ENCODE measurements around the gene DGKB.

DGKB gene

GRCh38 chr7:14740606-14741005 is 161.9 kb downstream of the DGKB start:
- no peak for TF ChIP-seq CTCF (IDR thresholded peaks at IDR 0.05)
- Histone ChIP-seq H3K4me1 (ENCODE audit: control insufficient read depth in 1 of 2, insufficient read depth in 1 of 2, low read depth in 1 of 2, low read length in 1 of 2) (no peaks in the 10 kb centered on the region), H3K4me3 (ENCODE audit: low read depth in 1 of 2, low read length in 1 of 2) (no peak overlapping the region), H3K9me3 (peaks cover 5% of the 10 kb centered on the region), H3K27ac (no peak overlapping the region), H3K36me3 (no peaks in the 10 kb centered on the region), H3K27me3 (no peaks in the 10 kb centered on the region)

GRCh38 chr7:14739841-14740185 is 162.7 kb downstream of the DGKB start:
- no peaks in the 10 kb centered on the region for H3K36me3 ChIP-seq
- H3K9me3 ChIP-seq: peaks cover 5% of the 10 kb centered on the region
- H3K4me1 ChIP-seq (ENCODE audit: control insufficient read depth in 1 of 2, insufficient read depth in 1 of 2, low read depth in 1 of 2, low read length in 1 of 2): no peaks in the 10 kb centered on the region
- no peaks in the 10 kb centered on the region for H3K27me3 ChIP-seq
- no peak for TF ChIP-seq CTCF (IDR thresholded peaks at IDR 0.05)
- H3K4me3 ChIP-seq (ENCODE audit: low read depth in 1 of 2, low read length in 1 of 2): no peak overlapping the region
- no peak overlapping the region for H3K27ac ChIP-seq

GRCh38 chr7:14739168-14739840 is 163.2 kb downstream of the DGKB start:
- H3K27ac ChIP-seq: no peak overlapping the region
- no peaks in the 10 kb centered on the region for H3K36me3 ChIP-seq
- no peak for TF ChIP-seq CTCF (IDR thresholded peaks at IDR 0.05)
- no peaks in the 10 kb centered on the region for H3K27me3 ChIP-seq
- H3K4me3 ChIP-seq (ENCODE audit: low read depth in 1 of 2, low read length in 1 of 2): no peak overlapping the region
- peaks cover 5% of the 10 kb centered on the region for H3K9me3 ChIP-seq
- H3K4me1 ChIP-seq (ENCODE audit: control insufficient read depth in 1 of 2, insufficient read depth in 1 of 2, low read depth in 1 of 2, low read length in 1 of 2): no peaks in the 10 kb centered on the region

GRCh38 chr7:14738086-14738485 is 164.5 kb downstream of the DGKB start:
- no peaks in the 10 kb centered on the region for H3K4me1 ChIP-seq (ENCODE audit: control insufficient read depth in 1 of 2, insufficient read depth in 1 of 2, low read depth in 1 of 2, low read length in 1 of 2)
- H3K36me3 ChIP-seq: no peaks in the 10 kb centered on the region
- TF ChIP-seq CTCF (IDR thresholded peaks at IDR 0.05): no peak
- no peaks in the 10 kb centered on the region for H3K9me3 ChIP-seq
- H3K27me3 ChIP-seq: no peaks in the 10 kb centered on the region
- no peak overlapping the region for H3K4me3 ChIP-seq (ENCODE audit: low read depth in 1 of 2, low read length in 1 of 2)
- H3K27ac ChIP-seq: no peak overlapping the region

- H3K36me3 ChIP-seq: no peaks in the 10 kb centered on the region
- no peak for TF ChIP-seq CTCF (IDR thresholded peaks at IDR 0.05)
- no peak overlapping the region for H3K27ac ChIP-seq
- no peak overlapping the region for H3K4me3 ChIP-seq (ENCODE audit: low read depth in 1 of 2, low read length in 1 of 2)
- H3K9me3 ChIP-seq: no peaks in the 10 kb centered on the region
- H3K4me1 ChIP-seq (ENCODE audit: control insufficient read depth in 1 of 2, insufficient read depth in 1 of 2, low read depth in 1 of 2, low read length in 1 of 2): no peaks in the 10 kb centered on the region
- H3K27me3 ChIP-seq: no peaks in the 10 kb centered on the region
These were observed 167.7 kb downstream of the DGKB start for GRCh38 chr7:14734839-14735321.
